ENCODE measurements around the gene MBNL2. TPM values are rescaled to one million over a fixed set of nuclear protein-coding genes. Genes with fewer than 3 reads are reported as not detected.
A peak's percentile ranks its signal among the peaks of the same experiment; 100 is the strongest.

MBNL2 gene
- total and polyA plus RNA-seq, 2 experiments from 2014 or later = 0.55 to 3.2 TPM

DNA sequence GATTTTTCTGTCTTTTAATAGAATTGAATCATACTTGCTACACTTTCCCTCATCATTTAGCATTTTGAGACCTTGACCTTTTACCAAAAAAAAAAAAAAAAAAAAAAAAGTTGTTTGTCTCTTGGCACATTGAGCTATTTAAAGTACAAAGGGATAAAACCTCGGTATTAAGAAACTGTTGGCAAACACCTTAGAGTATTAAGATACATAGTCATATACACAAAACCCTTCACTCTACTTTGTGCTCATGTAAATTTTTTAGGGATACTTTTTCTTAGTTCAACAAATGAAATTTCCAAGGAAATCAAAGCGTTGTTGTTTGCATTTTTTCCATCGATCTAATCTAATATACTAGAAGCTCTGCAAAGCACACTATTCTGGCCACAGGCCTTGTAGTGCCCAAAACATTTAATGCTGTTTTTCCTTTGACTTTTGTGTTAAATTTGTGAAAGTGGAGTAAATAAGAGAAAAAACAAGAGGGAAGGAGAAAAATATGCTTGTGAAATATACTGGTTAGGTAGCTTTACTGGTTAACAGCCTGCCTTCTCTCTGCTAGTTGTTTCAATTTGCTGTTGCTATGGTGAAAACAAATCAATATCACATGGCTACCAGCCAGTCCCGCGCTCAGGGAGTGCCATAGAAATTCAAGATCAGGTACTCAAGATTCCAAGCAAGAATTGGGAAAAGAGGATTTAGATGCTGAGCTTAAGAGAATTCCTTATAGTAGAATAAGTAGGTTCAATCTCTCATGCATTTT is 2.6 kb downstream of the MBNL2 start:
- no peaks in the 10 kb centered on the region for H3K9me2 ChIP-seq (ENCODE audit: insufficient read depth)
- H3K9me3 Mint-ChIP-seq = no peaks in the 10 kb centered on the region; the same call in 2 of the 3 replicates
- peak overlapping the region; percentile 70 for H3K4me2 ChIP-seq
- no peaks in the 10 kb centered on the region for H3K36me3 Mint-ChIP-seq (ENCODE audit: low read depth)
- no peak overlapping the region for H3K27ac Mint-ChIP-seq
- no peak overlapping the region for H3K27ac ChIP-seq (ENCODE audit: low read depth)
- no peak overlapping the region for H2AFZ ChIP-seq
- H3K36me3 ChIP-seq (ENCODE audit: insufficient read depth) = no peaks in the 10 kb centered on the region
- TF ChIP-seq JUNB (IDR thresholded peaks at IDR 0.05; ENCODE audit: unreplicated experiment) = no peak
- TF ChIP-seq, protein P1, sequence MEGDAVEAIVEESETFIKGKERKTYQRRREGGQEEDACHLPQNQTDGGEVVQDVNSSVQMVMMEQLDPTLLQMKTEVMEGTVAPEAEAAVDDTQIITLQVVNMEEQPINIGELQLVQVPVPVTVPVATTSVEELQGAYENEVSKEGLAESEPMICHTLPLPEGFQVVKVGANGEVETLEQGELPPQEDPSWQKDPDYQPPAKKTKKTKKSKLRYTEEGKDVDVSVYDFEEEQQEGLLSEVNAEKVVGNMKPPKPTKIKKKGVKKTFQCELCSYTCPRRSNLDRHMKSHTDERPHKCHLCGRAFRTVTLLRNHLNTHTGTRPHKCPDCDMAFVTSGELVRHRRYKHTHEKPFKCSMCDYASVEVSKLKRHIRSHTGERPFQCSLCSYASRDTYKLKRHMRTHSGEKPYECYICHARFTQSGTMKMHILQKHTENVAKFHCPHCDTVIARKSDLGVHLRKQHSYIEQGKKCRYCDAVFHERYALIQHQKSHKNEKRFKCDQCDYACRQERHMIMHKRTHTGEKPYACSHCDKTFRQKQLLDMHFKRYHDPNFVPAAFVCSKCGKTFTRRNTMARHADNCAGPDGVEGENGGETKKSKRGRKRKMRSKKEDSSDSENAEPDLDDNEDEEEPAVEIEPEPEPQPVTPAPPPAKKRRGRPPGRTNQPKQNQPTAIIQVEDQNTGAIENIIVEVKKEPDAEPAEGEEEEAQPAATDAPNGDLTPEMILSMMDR (conservative IDR thresholded peaks at IDR 0.05; ENCODE audit: low read depth in 2 of 2) = no peak
- no peak for TF ChIP-seq CREB1 (CRISPR knock-in tag; IDR thresholded peaks at IDR 0.05; ENCODE audit: low read depth)
- no peak for TF ChIP-seq EZH2phosphoT487 (IDR thresholded peaks at IDR 0.05; ENCODE audit: unreplicated experiment)
- TF ChIP-seq, protein P2, sequence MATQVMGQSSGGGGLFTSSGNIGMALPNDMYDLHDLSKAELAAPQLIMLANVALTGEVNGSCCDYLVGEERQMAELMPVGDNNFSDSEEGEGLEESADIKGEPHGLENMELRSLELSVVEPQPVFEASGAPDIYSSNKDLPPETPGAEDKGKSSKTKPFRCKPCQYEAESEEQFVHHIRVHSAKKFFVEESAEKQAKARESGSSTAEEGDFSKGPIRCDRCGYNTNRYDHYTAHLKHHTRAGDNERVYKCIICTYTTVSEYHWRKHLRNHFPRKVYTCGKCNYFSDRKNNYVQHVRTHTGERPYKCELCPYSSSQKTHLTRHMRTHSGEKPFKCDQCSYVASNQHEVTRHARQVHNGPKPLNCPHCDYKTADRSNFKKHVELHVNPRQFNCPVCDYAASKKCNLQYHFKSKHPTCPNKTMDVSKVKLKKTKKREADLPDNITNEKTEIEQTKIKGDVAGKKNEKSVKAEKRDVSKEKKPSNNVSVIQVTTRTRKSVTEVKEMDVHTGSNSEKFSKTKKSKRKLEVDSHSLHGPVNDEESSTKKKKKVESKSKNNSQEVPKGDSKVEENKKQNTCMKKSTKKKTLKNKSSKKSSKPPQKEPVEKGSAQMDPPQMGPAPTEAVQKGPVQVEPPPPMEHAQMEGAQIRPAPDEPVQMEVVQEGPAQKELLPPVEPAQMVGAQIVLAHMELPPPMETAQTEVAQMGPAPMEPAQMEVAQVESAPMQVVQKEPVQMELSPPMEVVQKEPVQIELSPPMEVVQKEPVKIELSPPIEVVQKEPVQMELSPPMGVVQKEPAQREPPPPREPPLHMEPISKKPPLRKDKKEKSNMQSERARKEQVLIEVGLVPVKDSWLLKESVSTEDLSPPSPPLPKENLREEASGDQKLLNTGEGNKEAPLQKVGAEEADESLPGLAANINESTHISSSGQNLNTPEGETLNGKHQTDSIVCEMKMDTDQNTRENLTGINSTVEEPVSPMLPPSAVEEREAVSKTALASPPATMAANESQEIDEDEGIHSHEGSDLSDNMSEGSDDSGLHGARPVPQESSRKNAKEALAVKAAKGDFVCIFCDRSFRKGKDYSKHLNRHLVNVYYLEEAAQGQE (IDR thresholded peaks at IDR 0.05; ENCODE audit: unreplicated experiment) = no peak
- no peak for TF ChIP-seq POLR2AphosphoS5 (IDR thresholded peaks at IDR 0.05; ENCODE audit: low read depth)
- TF ChIP-seq NANOG (IDR thresholded peaks at IDR 0.05; ENCODE audit: borderline replicate concordance) = no peak
- no peak for TF ChIP-seq ZNF331 (CRISPR knock-in tag; IDR thresholded peaks at IDR 0.05; ENCODE audit: low read depth)
- no peak for TF ChIP-seq ZNF114 (CRISPR knock-in tag; IDR thresholded peaks at IDR 0.05)
- TF ChIP-seq STAT1 (IDR thresholded peaks at IDR 0.05; ENCODE audit: unreplicated experiment) = no peak
- TF ChIP-seq EZH2 (IDR thresholded peaks at IDR 0.05; ENCODE audit: low read depth, unreplicated experiment) = no peak
- TF ChIP-seq, protein P3, sequence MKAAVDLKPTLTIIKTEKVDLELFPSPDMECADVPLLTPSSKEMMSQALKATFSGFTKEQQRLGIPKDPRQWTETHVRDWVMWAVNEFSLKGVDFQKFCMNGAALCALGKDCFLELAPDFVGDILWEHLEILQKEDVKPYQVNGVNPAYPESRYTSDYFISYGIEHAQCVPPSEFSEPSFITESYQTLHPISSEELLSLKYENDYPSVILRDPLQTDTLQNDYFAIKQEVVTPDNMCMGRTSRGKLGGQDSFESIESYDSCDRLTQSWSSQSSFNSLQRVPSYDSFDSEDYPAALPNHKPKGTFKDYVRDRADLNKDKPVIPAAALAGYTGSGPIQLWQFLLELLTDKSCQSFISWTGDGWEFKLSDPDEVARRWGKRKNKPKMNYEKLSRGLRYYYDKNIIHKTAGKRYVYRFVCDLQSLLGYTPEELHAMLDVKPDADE (IDR thresholded peaks at IDR 0.05) = no peak
- peaks cover 38% of the 10 kb centered on the region for H3K4me1 Mint-ChIP-seq
- H3K27me3 ChIP-seq (ENCODE audit: insufficient read depth) = peaks cover 73% of the 10 kb centered on the region
- peak overlapping the region; percentile 24; the same call in 1 of the 3 replicates for H3K4me3 Mint-ChIP-seq
- H3K4me1 ChIP-seq (ENCODE audit: insufficient read depth) = peaks cover 23% of the 10 kb centered on the region
- peaks cover 16% of the 10 kb centered on the region; the same call in 1 of the 2 replicates for H4K20me1 ChIP-seq (replicated peaks; ENCODE audit: insufficient read depth)
- H3K27me3 Mint-ChIP-seq (ENCODE audit: insufficient read depth, low read depth, poor library complexity) = peaks cover 64% of the 10 kb centered on the region
- no peaks in the 10 kb centered on the region for H3F3A ChIP-seq (replicated peaks; ENCODE audit: low read depth)
- 0 out of 2 replicates have a peak overlapping the region, but pooled peaks have one; percentile 48 for H3K4me3 ChIP-seq
- no peak for ATAC-seq
- no peaks in the 10 kb centered on the region for H3K79me2 ChIP-seq (replicated peaks; ENCODE audit: insufficient read depth)
- peak; percentile 69 for DNase-seq (ENCODE audit: low spot score)
